H1 (cell line): ENCODE measurements around the gene KRTDAP. TPM values are rescaled to one million over a fixed set of nuclear protein-coding genes. Genes with fewer than 3 reads are reported as not detected.

Source experiments
- ASH2L ChIP-seq: fragments of 200-600, 300-600 bp; sonication (generic); IDR thresholded peaks from one replicate; pipeline ENCODE4 v1.7.1; 2017; ENCODE audit warnings: low read length
- CTCF ChIP-seq, 3 experiments: IDR thresholded peaks; 1 replicate in 2 of 3; 2 replicates in 1 of 3; pipeline versions ENCODE4 v1.5.1 to v1.6.1; 2011; ENCODE audit warnings: low read length in 3 of 3, mild to moderate bottlenecking in 3 of 3, inconsistent platforms in 2 of 3, low read depth in 1 of 3, moderate library complexity in 1 of 3; ENCODE audit not compliant: insufficient read depth in 1 of 3; ENCODE audit errors: control extremely low read depth in 1 of 3
- GABPA ChIP-seq: IDR thresholded peaks from 2 replicates; pipeline ENCODE4 v1.6.1; 2011; ENCODE audit warnings: mild to moderate bottlenecking, low read length, moderate library complexity, borderline replicate concordance; ENCODE audit not compliant: insufficient read depth
- HDAC2 ChIP-seq, 2 experiments: fragments of 300-600 bp in 1 of 2; sonication (generic) in 1 of 2; IDR thresholded peaks; 2 replicates each; pipeline ENCODE4 v1.6.1; 2011 to 2012; ENCODE audit warnings: low read depth in 2 of 2, low read length in 2 of 2, mild to moderate bottlenecking in 2 of 2, moderate library complexity in 2 of 2, borderline replicate concordance in 1 of 2, inconsistent platforms in 1 of 2
- TAF1 ChIP-seq: IDR thresholded peaks from 2 replicates; pipeline ENCODE4 v1.6.1; 2011; ENCODE audit warnings: mild to moderate bottlenecking, low read depth, low read length
- TBP ChIP-seq: IDR thresholded peaks from 2 replicates; pipeline ENCODE4 v1.6.1; 2011; ENCODE audit warnings: low read depth, low read length, improper control_type of control experiment
- polyA plus RNA-seq, 7 experiments: library from polyadenylated mRNA; depleted of rRNA in 3 of 7; stranded (reverse) in 5 of 7; unstranded in 2 of 7; fragments of >200 nt in 5 of 7; fragments of 200-250 nt in 2 of 7; gene quantifications; 1 replicate in 5 of 7; 2 replicates in 1 of 7; 4 replicates in 1 of 7; pipeline versions ENCODE4 v1.2.1 to v1.2.3, GENCODE V29; 2011 to 2013; ENCODE audit warnings: missing spikeins in 2 of 7, mixed read lengths in 2 of 7
- total RNA-seq: library from RNA; stranded (reverse); fragmentation: NEBNext Ultra II Directional; extraction: Animal tissue kit (Norgen Biotek cat#: 25700); gene quantifications from 2 replicates; pipeline ENCODE4 v1.2.1, GENCODE V29; 2021

Gene KRTDAP
- total and polyA plus RNA-seq, 2 of the 8 experiments (the other 6 are each of a cell fraction or from before 2014, with no cell fraction given): 0.69 to 0.88 TPM

GRCh38 chr19:35495107-35496064, 5.1 kb upstream of the KRTDAP start (continued):
- TF ChIP-seq GABPA (0 out of 2 replicates have a peak, but pooled peaks have one; percentile 26), CTCF (IDR thresholded peaks at IDR 0.05; ENCODE audit: control extremely low read depth in 1 of 3, insufficient read depth in 1 of 3, low read depth in 1 of 3, low read length in 3 of 3) (peak; percentile 87 to 96 (median 90)), TBP (peak; percentile 71; the same call in 1 of the 2 replicates), TAF1 (no peak), HDAC2 (IDR thresholded peaks at IDR 0.05; ENCODE audit: borderline replicate concordance in 1 of 2, low read depth in 2 of 2, low read length in 2 of 2) (peak in 1 of 2 experiments; percentile 75; a peak in 1 of 4 replicates), ASH2L (no peak)
